Measurements from ENCODE around the gene SGK2.
"Not testable (repeated sequence)": the region's sequence is repeated elsewhere in the genome, so short reads cannot be mapped to it uniquely, and the experiment has no call there.

The SGK2 gene

GRCh38 chr20:43586641-43587040 lies 27.8 kb downstream of the SGK2 start:
- no peak for TF ChIP-seq CTCF (IDR thresholded peaks at IDR 0.05; ENCODE audit: unreplicated experiment in 3 of 3)
- Mint-ChIP-seq H3K36me3 (ENCODE audit: low read depth) (no peaks in the 10 kb centered on the region), H3K27me3 (ENCODE audit: low read depth) (no peaks in the 10 kb centered on the region), H3K27ac (no peak overlapping the region), H3K9me3 (no peaks in the 10 kb centered on the region), H3K4me3 (no peak overlapping the region), H3K4me1 (peaks cover 30% of the 10 kb centered on the region)

GRCh38 chr20:43588526-43588925 lies 29.7 kb downstream of the SGK2 start:
- H3K27ac Mint-ChIP-seq; H3K36me3 Mint-ChIP-seq (ENCODE audit: low read depth); H3K9me3 Mint-ChIP-seq; H3K27me3 Mint-ChIP-seq (ENCODE audit: low read depth): not testable (repeated sequence)
- peaks cover 32% of the 10 kb centered on the region for H3K4me1 Mint-ChIP-seq
- peak overlapping the region; percentile 50 to 51 (median 51) for H3K4me3 Mint-ChIP-seq

- Mint-ChIP-seq H3K4me1 (peaks cover 19% of the 10 kb centered on the region), H3K27ac (peak overlapping the region; percentile 99 to 100 (median 100)), H3K9me3 (no peaks in the 10 kb centered on the region), H3K27me3 (ENCODE audit: low read depth) (no peaks in the 10 kb centered on the region), H3K36me3 (ENCODE audit: low read depth) (peaks cover 15% of the 10 kb centered on the region), H3K4me3 (peak overlapping the region; percentile 94 to 98 (median 97))
- no peak for TF ChIP-seq CTCF (IDR thresholded peaks at IDR 0.05; ENCODE audit: unreplicated experiment in 3 of 3)
Observed at GRCh38 chr20:43590036-43590391, 31.2 kb downstream of the SGK2 start.

- H3K9me3 Mint-ChIP-seq = no peaks in the 10 kb centered on the region
- peak within 1 kb of the TSS; percentile 99 to 100 (median 100) for H3K27ac Mint-ChIP-seq
- TF ChIP-seq CTCF (IDR thresholded peaks at IDR 0.05; ENCODE audit: unreplicated experiment in 3 of 3) = no peak
- peaks cover 17% of the 10 kb centered on the region for H3K4me1 Mint-ChIP-seq
- H3K4me3 Mint-ChIP-seq = peak within 1 kb of the TSS; percentile 94 to 98 (median 97)
- peaks cover 16% of the 10 kb centered on the region for H3K36me3 Mint-ChIP-seq (ENCODE audit: low read depth)
- no peaks in the 10 kb centered on the region for H3K27me3 Mint-ChIP-seq (ENCODE audit: low read depth)
Observed at GRCh38 chr20:43590392-43591303, 31.8 kb downstream of the SGK2 start, which contains the start of gene IFT52. Gene IFT52 (plus strand): TSS chr20:43590937. CDS start chr20:43594699, 3,762 bp downstream.

- H3K4me3 Mint-ChIP-seq; H3K4me1 Mint-ChIP-seq; H3K27me3 Mint-ChIP-seq (ENCODE audit: low read depth); H3K27ac Mint-ChIP-seq; H3K9me3 Mint-ChIP-seq: not testable (repeated sequence)
- H3K36me3 Mint-ChIP-seq (ENCODE audit: low read depth) = peaks cover 72% of the 10 kb centered on the region
Observed at GRCh38 chr20:43601960-43602359, 43.1 kb downstream of the SGK2 start.

GRCh38 chr20:43603124-43603523 lies 44.3 kb downstream of the SGK2 start:
- Mint-ChIP-seq H3K27me3 (ENCODE audit: low read depth) (no peaks in the 10 kb centered on the region), H3K9me3 (no peaks in the 10 kb centered on the region), H3K4me3 (no peak overlapping the region), H3K36me3 (ENCODE audit: low read depth) (peaks cover 72% of the 10 kb centered on the region), H3K27ac (no peak overlapping the region), H3K4me1 (no peaks in the 10 kb centered on the region)
- no peak for TF ChIP-seq CTCF (IDR thresholded peaks at IDR 0.05; ENCODE audit: unreplicated experiment in 3 of 3)

- H3K4me1 Mint-ChIP-seq = no peaks in the 10 kb centered on the region
- H3K9me3 Mint-ChIP-seq = no peaks in the 10 kb centered on the region
- no peak overlapping the region for H3K4me3 Mint-ChIP-seq
- no peaks in the 10 kb centered on the region for H3K27me3 Mint-ChIP-seq (ENCODE audit: low read depth)
- H3K36me3 Mint-ChIP-seq (ENCODE audit: low read depth) = peaks cover 66% of the 10 kb centered on the region
- no peak for TF ChIP-seq CTCF (IDR thresholded peaks at IDR 0.05; ENCODE audit: unreplicated experiment in 3 of 3)
- no peak overlapping the region for H3K27ac Mint-ChIP-seq
Observed at GRCh38 chr20:43605715-43606114, 46.9 kb downstream of the SGK2 start.

GRCh38 chr20:43607278-43607677 lies 48.5 kb downstream of the SGK2 start:
- H3K27me3 Mint-ChIP-seq (ENCODE audit: low read depth); H3K9me3 Mint-ChIP-seq; H3K27ac Mint-ChIP-seq; H3K4me1 Mint-ChIP-seq; H3K4me3 Mint-ChIP-seq: not testable (repeated sequence)
- H3K36me3 Mint-ChIP-seq (ENCODE audit: low read depth) = peaks cover 65% of the 10 kb centered on the region

All from nephron (organoid).